ENCODE data around the gene CANT1. TPM values are rescaled to one million over a fixed set of nuclear protein-coding genes. Genes with fewer than 3 reads are reported as not detected.

The CANT1 gene
- total RNA-seq, 1 donor from 2014 or later: 33.3 TPM

- Mint-ChIP-seq H3K9me3 (ENCODE audit: unreplicated experiment) (peaks cover 13% of the 10 kb centered on the region), H3K36me3 (ENCODE audit: unreplicated experiment) (peaks cover 17% of the 10 kb centered on the region), H3K4me1 (ENCODE audit: low read depth, unreplicated experiment) (peaks cover 18% of the 10 kb centered on the region), H3K4me3 (ENCODE audit: unreplicated experiment) (no peak overlapping the region), H3K27me3 (ENCODE audit: unreplicated experiment) (peaks cover 3% of the 10 kb centered on the region), H3K27ac (ENCODE audit: unreplicated experiment) (no peak overlapping the region)
- no peak for DNase-seq
- no peak for TF ChIP-seq CTCF (IDR thresholded peaks at IDR 0.05; ENCODE audit: partially characterized antibody, unreplicated experiment)
These were observed 39.5 kb upstream of the CANT1 start for GRCh38 chr17:79048826-79049755.

- DNase-seq: no peak
- peaks cover 22% of the 10 kb centered on the region for H3K4me1 Mint-ChIP-seq (ENCODE audit: low read depth, unreplicated experiment)
- no peak overlapping the region for H3K27ac Mint-ChIP-seq (ENCODE audit: unreplicated experiment)
- no peak overlapping the region for H3K4me3 Mint-ChIP-seq (ENCODE audit: unreplicated experiment)
- peaks cover 10% of the 10 kb centered on the region for H3K36me3 Mint-ChIP-seq (ENCODE audit: unreplicated experiment)
- peaks cover 18% of the 10 kb centered on the region for H3K9me3 Mint-ChIP-seq (ENCODE audit: unreplicated experiment)
- peaks cover 7% of the 10 kb centered on the region for H3K27me3 Mint-ChIP-seq (ENCODE audit: unreplicated experiment)
- no peak for TF ChIP-seq CTCF (IDR thresholded peaks at IDR 0.05; ENCODE audit: partially characterized antibody, unreplicated experiment)
These were observed 38.6 kb upstream of the CANT1 start for GRCh38 chr17:79047923-79048825.

DNA sequence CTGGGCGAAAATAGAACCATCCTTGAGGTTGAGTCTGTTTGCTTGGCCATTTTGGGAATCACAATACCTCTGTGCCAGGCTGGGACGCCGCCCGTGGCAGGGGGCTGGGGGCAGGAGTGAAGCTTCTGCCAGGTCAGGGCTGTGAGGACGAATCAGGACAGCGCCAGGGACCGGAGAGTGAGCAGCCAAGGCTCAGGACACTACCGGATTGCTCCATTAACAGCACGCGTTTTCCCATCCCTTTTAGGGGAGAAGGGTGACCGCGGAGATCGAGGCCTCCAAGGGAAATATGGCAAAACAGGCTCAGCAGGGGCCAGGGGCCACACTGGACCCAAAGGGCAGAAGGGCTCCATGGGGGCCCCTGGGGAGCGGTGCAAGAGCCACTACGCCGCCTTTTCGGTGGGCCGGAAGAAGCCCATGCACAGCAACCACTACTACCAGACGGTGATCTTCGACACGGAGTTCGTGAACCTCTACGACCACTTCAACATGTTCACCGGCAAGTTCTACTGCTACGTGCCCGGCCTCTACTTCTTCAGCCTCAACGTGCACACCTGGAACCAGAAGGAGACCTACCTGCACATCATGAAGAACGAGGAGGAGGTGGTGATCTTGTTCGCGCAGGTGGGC, 37.8 kb upstream of the CANT1 start:
- no peak for DNase-seq
- Mint-ChIP-seq H3K36me3 (ENCODE audit: unreplicated experiment) (peaks cover 10% of the 10 kb centered on the region), H3K4me1 (ENCODE audit: low read depth, unreplicated experiment) (peaks cover 24% of the 10 kb centered on the region), H3K27me3 (ENCODE audit: unreplicated experiment) (peaks cover 13% of the 10 kb centered on the region), H3K27ac (ENCODE audit: unreplicated experiment) (peak overlapping the region; percentile 62), H3K4me3 (ENCODE audit: unreplicated experiment) (peak overlapping the region; percentile 69), H3K9me3 (ENCODE audit: unreplicated experiment) (peaks cover 22% of the 10 kb centered on the region)
- TF ChIP-seq CTCF (IDR thresholded peaks at IDR 0.05; ENCODE audit: partially characterized antibody, unreplicated experiment): no peak

- H3K9me3 Mint-ChIP-seq (ENCODE audit: unreplicated experiment): peaks cover 20% of the 10 kb centered on the region
- H3K36me3 Mint-ChIP-seq (ENCODE audit: unreplicated experiment): peaks cover 9% of the 10 kb centered on the region
- peaks cover 24% of the 10 kb centered on the region for H3K4me1 Mint-ChIP-seq (ENCODE audit: low read depth, unreplicated experiment)
- DNase-seq: peak; percentile 54
- H3K4me3 Mint-ChIP-seq (ENCODE audit: unreplicated experiment): peak overlapping the region; percentile 69
- peaks cover 13% of the 10 kb centered on the region for H3K27me3 Mint-ChIP-seq (ENCODE audit: unreplicated experiment)
- peak overlapping the region; percentile 87 for H3K27ac Mint-ChIP-seq (ENCODE audit: unreplicated experiment)
- no peak for TF ChIP-seq CTCF (IDR thresholded peaks at IDR 0.05; ENCODE audit: partially characterized antibody, unreplicated experiment)
These were observed 37.3 kb upstream of the CANT1 start for GRCh38 chr17:79046916-79047280.

Measured in glutamatergic neuron (in vitro differentiated cells).